H9 (cell line): ENCODE measurements around the gene SORCS2. TPM values are rescaled to one million over a fixed set of nuclear protein-coding genes. Genes with fewer than 3 reads are reported as not detected.

Source experiments
- DNase-seq: peaks from one replicate; pipeline ENCODE4 v3.0.0-alpha.2; 2017
- H2AFZ ChIP-seq: one replicate; pipeline ENCODE4 v1.6.1; 2013; ENCODE audit warnings: mild to moderate bottlenecking, low read length, control low read depth, moderate library complexity
- H2AK5ac ChIP-seq: 2 replicates; pipeline ENCODE4 v1.6.1; 2013; ENCODE audit warnings: low read length, control low read depth, mixed read lengths; ENCODE audit not compliant: insufficient read length
- H2BK120ac ChIP-seq: one replicate; pipeline ENCODE4 v1.6.1; 2013; ENCODE audit warnings: low read depth, mild to moderate bottlenecking, low read length, control low read depth, inconsistent platforms; ENCODE audit not compliant: poor library complexity, severe bottlenecking
- H2BK12ac ChIP-seq: 2 replicates; pipeline ENCODE4 v1.6.1; 2013; ENCODE audit warnings: low read length, control low read depth, mixed read lengths, low read depth; ENCODE audit not compliant: insufficient read length
- H2BK15ac ChIP-seq: 2 replicates; pipeline ENCODE4 v1.6.1; 2013; ENCODE audit warnings: low read depth, low read length, control low read depth
- H2BK20ac ChIP-seq: one replicate; pipeline ENCODE4 v1.6.1; 2013; ENCODE audit warnings: low read depth, mild to moderate bottlenecking, low read length, control low read depth, inconsistent platforms; ENCODE audit not compliant: poor library complexity, severe bottlenecking
- H2BK5ac ChIP-seq: 2 replicates; pipeline ENCODE4 v1.6.1; 2013; ENCODE audit warnings: low read length, control low read depth, mixed read lengths; ENCODE audit not compliant: insufficient read length
- H3K14ac ChIP-seq: 2 replicates; pipeline ENCODE4 v1.6.1; 2013; ENCODE audit warnings: low read length, control low read depth; ENCODE audit not compliant: insufficient read depth
- H3K18ac ChIP-seq: 2 replicates; pipeline ENCODE4 v1.6.1; 2013; ENCODE audit warnings: low read depth, mild to moderate bottlenecking, mixed read lengths, low read length, control low read depth; ENCODE audit not compliant: insufficient read length
- H3K23ac ChIP-seq: 2 replicates; pipeline ENCODE4 v1.6.1; 2013; ENCODE audit warnings: low read length, control low read depth, mixed read lengths, low read depth; ENCODE audit not compliant: insufficient read length
- H3K23me2 ChIP-seq: 2 replicates; pipeline ENCODE4 v1.6.1; 2013; ENCODE audit warnings: low read depth, mild to moderate bottlenecking, mixed read lengths, low read length, control low read depth; ENCODE audit not compliant: insufficient read length, poor library complexity, severe bottlenecking
- H3K27ac ChIP-seq: 2 replicates; pipeline ENCODE4 v1.5.1; 2013; ENCODE audit warnings: low read length, control low read depth, mixed read lengths, low read depth; ENCODE audit not compliant: insufficient read length
- H3K27me3 ChIP-seq: 2 replicates; pipeline ENCODE4 v1.6.1; 2013; ENCODE audit warnings: low read length, control low read depth, inconsistent platforms; ENCODE audit not compliant: insufficient read depth
- H3K4ac ChIP-seq: 2 replicates; pipeline ENCODE4 v1.6.1; 2013; ENCODE audit warnings: low read depth, mild to moderate bottlenecking, control low read depth, inconsistent platforms, low read length, moderate library complexity
- H3K4me1 ChIP-seq: 2 replicates; pipeline ENCODE4 v1.6.1; 2013; ENCODE audit warnings: low read length, control low read depth, inconsistent platforms; ENCODE audit not compliant: insufficient read depth
- H3K4me2 ChIP-seq: 2 replicates; pipeline ENCODE4 v1.6.1; 2013; ENCODE audit warnings: low read length, control low read depth, mixed read lengths; ENCODE audit not compliant: insufficient read length, insufficient read depth
- H3K56ac ChIP-seq: 2 replicates; pipeline ENCODE4 v1.6.1; 2013; ENCODE audit warnings: low read depth, mild to moderate bottlenecking, mixed read lengths, low read length, control low read depth; ENCODE audit not compliant: insufficient read length
- H3K79me1 ChIP-seq: 2 replicates; pipeline ENCODE4 v1.6.1; 2013; ENCODE audit warnings: low read depth, mild to moderate bottlenecking, moderate library complexity, low read length, control low read depth, inconsistent platforms; ENCODE audit not compliant: insufficient read depth, poor library complexity, severe bottlenecking
- H3K79me2 ChIP-seq: 2 replicates; pipeline ENCODE4 v1.6.1; 2013; ENCODE audit warnings: low read length, control low read depth, inconsistent platforms; ENCODE audit not compliant: insufficient read depth
- H3K9ac ChIP-seq: 2 replicates; pipeline ENCODE4 v1.6.1; 2013; ENCODE audit warnings: low read length, control low read depth, mixed read lengths; ENCODE audit not compliant: insufficient read length; ENCODE audit errors: extremely low read depth
- H3K9me3 ChIP-seq: one replicate; pipeline ENCODE4 v1.6.1; 2013; ENCODE audit warnings: low read depth, low read length, inconsistent platforms; ENCODE audit not compliant: control insufficient read depth
- H3T11ph ChIP-seq: one replicate; pipeline ENCODE4 v1.6.1; 2013; ENCODE audit warnings: mild to moderate bottlenecking, low read length, control low read depth, inconsistent platforms
- H4K20me1 ChIP-seq: one replicate; pipeline ENCODE4 v1.6.1; 2013; ENCODE audit not compliant: control insufficient read depth, insufficient read length, insufficient read depth
- H4K5ac ChIP-seq: 2 replicates; pipeline ENCODE4 v1.6.1; 2013; ENCODE audit warnings: low read depth, mild to moderate bottlenecking, mixed read lengths, low read length, control low read depth; ENCODE audit not compliant: insufficient read length
- H4K8ac ChIP-seq: replicated peaks from 2 replicates; pipeline ENCODE4 v1.6.1; 2013; ENCODE audit warnings: low read length, control low read depth, mixed read lengths, low read depth; ENCODE audit not compliant: insufficient read length
- H4K91ac ChIP-seq: 2 replicates; pipeline ENCODE4 v1.6.1; 2013; ENCODE audit warnings: low read depth, mild to moderate bottlenecking, moderate library complexity, mixed read lengths, low read length, control low read depth; ENCODE audit not compliant: insufficient read length
- H3K27ac Mint-ChIP-seq, 3 experiments: 2 replicates in 2 of 3; 3 replicates in 1 of 3; pipeline ENCODE4 v1.8.0; 2020 to 2021; ENCODE audit warnings: mixed read lengths in 3 of 3, mild to moderate bottlenecking in 1 of 3, moderate library complexity in 1 of 3
- H3K27me3 Mint-ChIP-seq: 2 replicates; pipeline ENCODE4 v1.8.0; 2021; ENCODE audit warnings: low read depth, mild to moderate bottlenecking, moderate library complexity, mixed read lengths
- H3K36me3 Mint-ChIP-seq, 3 experiments: 2 replicates in 2 of 3; 3 replicates in 1 of 3; pipeline ENCODE4 v1.8.0; 2020 to 2021; ENCODE audit warnings: low read depth in 3 of 3, mixed read lengths in 3 of 3; ENCODE audit not compliant: insufficient read depth in 1 of 3
- H3K4me1 Mint-ChIP-seq, 2 experiments: 2 replicates each; pipeline ENCODE4 v1.8.0; 2020; ENCODE audit warnings: mixed read lengths in 2 of 2
- H3K4me3 Mint-ChIP-seq, 2 experiments: 2 replicates in 1 of 2; 3 replicates in 1 of 2; pipeline ENCODE4 v1.8.0; 2020 to 2021; ENCODE audit warnings: mild to moderate bottlenecking in 2 of 2, mixed read lengths in 2 of 2, moderate library complexity in 1 of 2
- H3K9me3 Mint-ChIP-seq, 2 experiments: 2 replicates in 1 of 2; 3 replicates in 1 of 2; pipeline ENCODE4 v1.8.0; 2020; ENCODE audit warnings: mild to moderate bottlenecking in 2 of 2, mixed read lengths in 2 of 2, moderate library complexity in 1 of 2
- WGBS: extraction: QIAGEN DNeasy Blood & Tissue Kit; methylation state at CpG from one replicate; pipeline ENCODE4 v1.1.7; 2013; ENCODE audit warnings: missing lambda C conversion rate, low lambda C conversion rate, mixed read lengths; ENCODE audit not compliant: insufficient read length; ENCODE audit errors: extremely low coverage; 5-methylcytosine and 5-hydroxymethylcytosine counted together
- total RNA-seq: library from RNA; stranded (reverse); gene quantifications from 2 replicates; pipeline ENCODE4 v1.2.1, GENCODE V29; 2021
- TF ChIP-seq, protein P1 (sequence below): fragments of 200-600 bp; sonication (generic); conservative IDR thresholded peaks from 3 replicates; pipeline ENCODE4 v1.8.0; 2021; ENCODE audit warnings: antibody characterized with exemption, mild to moderate bottlenecking

SORCS2 gene
- total RNA-seq, 1 experiment from 2014 or later: 0.57 TPM

DNA sequence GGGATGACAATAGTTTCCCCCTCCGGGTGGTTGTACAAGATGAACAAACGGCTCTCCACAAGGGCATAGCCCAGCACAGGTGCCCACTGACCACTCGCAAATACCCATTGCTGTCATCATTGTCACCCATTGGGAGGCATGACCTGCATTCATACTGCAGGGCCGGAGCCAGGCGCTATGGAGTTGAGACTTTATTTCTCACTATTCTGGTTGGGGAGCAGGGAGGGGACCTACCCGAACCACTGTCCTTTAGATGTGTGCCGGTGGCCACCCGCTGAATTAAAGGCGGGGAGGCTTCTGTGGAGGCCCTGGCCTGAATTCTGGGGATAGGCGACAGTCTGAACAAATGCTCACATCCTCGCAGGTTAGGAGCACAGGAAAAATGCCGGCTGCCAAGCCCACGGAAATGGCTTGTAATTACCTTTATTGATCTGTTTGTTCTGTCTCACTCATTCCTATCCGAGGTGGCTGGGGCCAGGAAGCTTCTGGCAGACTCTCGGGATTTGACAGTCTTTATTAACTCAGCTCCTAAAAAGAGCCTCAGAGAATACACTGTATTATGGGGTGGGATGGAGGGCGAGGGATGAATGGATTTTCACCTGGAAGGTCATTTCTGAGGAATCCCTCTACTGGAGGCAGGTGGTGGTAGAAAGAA, 367.5 kb downstream of the SORCS2 start:
- Histone ChIP-seq H3K14ac (no peak overlapping the region), H3K4me1 (no peaks in the 10 kb centered on the region), H3K27ac (no peak overlapping the region)

More for the DNA sequence above, 367.5 kb downstream of the SORCS2 start:
- Mint-ChIP-seq H3K27me3 (peaks cover 8% of the 10 kb centered on the region), H3K9me3 (peaks cover 4 to 7% of the 10 kb centered on the region in 2 experiments; a peak in 3 of 5 replicates), H3K27ac (no peak overlapping the region; a peak in 1 of 7 replicates), H3K36me3 (no peaks in the 10 kb centered on the region), H3K4me3 (no peak overlapping the region), H3K4me1 (no peaks in the 10 kb centered on the region)
- no peaks in the 10 kb centered on the region for H3K79me2 ChIP-seq
- H3K18ac ChIP-seq: no peak overlapping the region
- TF ChIP-seq, protein P1, sequence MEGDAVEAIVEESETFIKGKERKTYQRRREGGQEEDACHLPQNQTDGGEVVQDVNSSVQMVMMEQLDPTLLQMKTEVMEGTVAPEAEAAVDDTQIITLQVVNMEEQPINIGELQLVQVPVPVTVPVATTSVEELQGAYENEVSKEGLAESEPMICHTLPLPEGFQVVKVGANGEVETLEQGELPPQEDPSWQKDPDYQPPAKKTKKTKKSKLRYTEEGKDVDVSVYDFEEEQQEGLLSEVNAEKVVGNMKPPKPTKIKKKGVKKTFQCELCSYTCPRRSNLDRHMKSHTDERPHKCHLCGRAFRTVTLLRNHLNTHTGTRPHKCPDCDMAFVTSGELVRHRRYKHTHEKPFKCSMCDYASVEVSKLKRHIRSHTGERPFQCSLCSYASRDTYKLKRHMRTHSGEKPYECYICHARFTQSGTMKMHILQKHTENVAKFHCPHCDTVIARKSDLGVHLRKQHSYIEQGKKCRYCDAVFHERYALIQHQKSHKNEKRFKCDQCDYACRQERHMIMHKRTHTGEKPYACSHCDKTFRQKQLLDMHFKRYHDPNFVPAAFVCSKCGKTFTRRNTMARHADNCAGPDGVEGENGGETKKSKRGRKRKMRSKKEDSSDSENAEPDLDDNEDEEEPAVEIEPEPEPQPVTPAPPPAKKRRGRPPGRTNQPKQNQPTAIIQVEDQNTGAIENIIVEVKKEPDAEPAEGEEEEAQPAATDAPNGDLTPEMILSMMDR: no peak
- H2BK12ac ChIP-seq: no peak overlapping the region
- no peak overlapping the region for H2BK120ac ChIP-seq
- H3K23me2 ChIP-seq: no peaks in the 10 kb centered on the region
- no peak overlapping the region for H3K56ac ChIP-seq
- H2AFZ ChIP-seq: no peak overlapping the region
- no peaks in the 10 kb centered on the region for H3K27me3 ChIP-seq
- no peak overlapping the region for H2BK5ac ChIP-seq
- H3K9me3 ChIP-seq: no peaks in the 10 kb centered on the region
- H4K5ac ChIP-seq: no peak overlapping the region
- no peak overlapping the region for H3K4ac ChIP-seq
- no peak overlapping the region for H2AK5ac ChIP-seq
- H3K4me2 ChIP-seq: no peak overlapping the region
- H2BK20ac ChIP-seq: no peak overlapping the region
- no CpG with 5 or more reads among the region's 16 CpGs for whole genome bisulfite sequencing
- no peaks in the 10 kb centered on the region for H3K79me1 ChIP-seq
- no peak overlapping the region for H2BK15ac ChIP-seq
- no peak overlapping the region for H3K9ac ChIP-seq
- H4K91ac ChIP-seq: no peak overlapping the region
- no peak overlapping the region for H3T11ph ChIP-seq
- no peaks in the 10 kb centered on the region for H4K20me1 ChIP-seq
- DNase-seq: no peak
- no peak overlapping the region for H3K23ac ChIP-seq
- no peak overlapping the region for H4K8ac ChIP-seq
